GM21529 (cell line): ENCODE data around the gene COMMD7.
"Not testable (repeated sequence)": the region's sequence is repeated elsewhere in the genome, so short reads cannot be mapped to it uniquely, and the experiment has no call there.

Experiments
- ATAC-seq: cut with Tn5 transposase; IDR thresholded peaks from one replicate; pipeline ENCODE4 v1.9.1; 2021; ENCODE audit not compliant: unreplicated experiment

The COMMD7 gene

DNA sequence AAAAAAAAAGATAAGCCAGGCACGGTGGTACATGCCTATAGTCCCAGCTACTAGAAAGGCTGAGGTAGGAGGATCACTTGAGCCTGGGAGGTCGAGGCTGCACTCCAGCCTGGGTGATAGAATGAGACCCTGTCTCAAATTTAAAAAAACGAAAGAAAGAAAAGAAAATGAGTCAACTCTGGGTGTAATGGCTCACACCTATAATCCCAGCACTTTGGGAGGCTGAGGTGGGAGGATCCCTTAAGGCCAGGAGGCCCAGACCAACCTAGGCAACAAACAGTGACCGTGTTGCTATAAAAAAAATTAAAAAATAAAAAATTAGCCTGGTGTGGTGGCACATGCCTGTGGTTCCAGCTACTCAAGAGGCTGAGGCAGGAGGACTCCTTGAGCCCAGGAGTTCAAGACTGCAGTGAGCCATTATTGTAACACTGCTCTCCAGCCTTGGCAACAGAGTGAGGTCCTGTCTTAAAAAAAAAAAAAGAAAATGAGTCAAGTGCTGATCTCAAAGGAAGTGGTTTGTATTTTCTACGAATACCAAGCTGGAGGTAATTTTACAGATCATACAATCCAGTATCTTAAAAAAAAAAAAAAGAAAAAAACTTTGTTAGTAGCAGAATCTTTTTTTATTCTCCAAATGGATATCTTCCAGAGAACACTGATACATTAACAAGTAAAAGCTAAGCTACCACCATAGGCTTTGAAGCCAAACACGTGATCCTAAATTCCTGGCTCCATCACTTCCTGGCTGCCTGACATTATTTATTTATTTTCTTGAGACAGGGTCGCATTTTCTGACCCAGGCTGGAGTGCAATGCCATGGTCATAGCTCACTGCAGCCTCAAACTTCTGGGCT, 5.7 kb downstream of the COMMD7 start:
- no peak for ATAC-seq

DNA sequence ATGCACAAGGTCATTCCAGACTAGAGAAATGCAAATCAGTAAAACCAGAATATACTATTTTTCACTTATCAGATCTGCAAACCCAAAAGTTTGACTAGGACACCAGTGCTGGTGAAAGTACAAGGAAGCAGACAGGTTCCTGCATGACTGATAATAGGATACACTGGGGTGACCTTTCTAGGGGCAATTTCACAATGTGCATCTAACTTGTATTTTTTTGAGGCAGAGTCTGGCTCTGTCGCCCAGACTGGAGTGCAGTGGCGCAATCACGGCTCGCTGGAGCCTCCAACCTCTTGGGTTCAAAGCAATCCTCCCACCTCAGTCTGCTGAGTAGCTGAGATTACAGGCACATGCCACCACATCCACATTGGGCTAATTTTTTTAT, 11.4 kb downstream of the COMMD7 start:
- no peak for ATAC-seq

DNA sequence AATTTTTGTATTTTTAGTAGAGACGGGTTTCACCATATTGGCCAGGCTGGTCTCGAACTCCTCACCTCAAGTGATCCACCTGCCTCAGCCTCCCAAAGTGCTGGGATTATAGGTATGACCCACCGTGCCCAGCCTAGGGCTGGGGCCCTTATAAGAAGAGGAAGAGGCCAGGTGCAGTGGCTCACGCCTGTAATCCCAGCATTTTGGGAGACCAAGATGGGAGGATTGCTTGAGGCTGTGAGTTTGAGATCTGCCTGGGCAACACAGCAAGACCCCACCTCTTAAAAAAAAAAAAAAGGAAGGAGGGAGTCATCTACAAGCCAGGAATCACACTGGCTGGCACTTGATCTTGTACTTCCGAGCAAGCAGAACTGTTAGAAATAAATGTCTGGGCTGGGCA, 13.9 kb downstream of the COMMD7 start:
- not testable (repeated sequence) for ATAC-seq

DNA sequence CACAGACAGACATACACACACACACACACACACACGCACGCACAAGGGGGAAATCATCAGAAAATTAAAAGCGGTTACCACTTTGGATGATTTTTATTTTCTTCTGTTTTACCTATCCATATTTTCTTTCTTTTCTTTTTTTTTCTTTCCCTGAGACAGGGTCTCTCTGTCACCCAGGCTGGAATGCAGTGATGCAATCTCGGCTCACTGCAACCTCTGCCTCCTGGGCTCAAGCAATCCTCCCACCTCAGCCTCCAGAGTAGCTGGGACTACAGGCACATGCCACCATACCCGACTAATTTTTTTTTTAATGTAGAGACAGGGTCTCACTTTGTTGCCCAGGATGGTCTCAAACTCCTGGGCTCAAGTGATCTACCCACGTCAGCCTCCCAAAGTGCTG, 14.8 kb downstream of the COMMD7 start:
- not testable (repeated sequence) for ATAC-seq

DNA sequence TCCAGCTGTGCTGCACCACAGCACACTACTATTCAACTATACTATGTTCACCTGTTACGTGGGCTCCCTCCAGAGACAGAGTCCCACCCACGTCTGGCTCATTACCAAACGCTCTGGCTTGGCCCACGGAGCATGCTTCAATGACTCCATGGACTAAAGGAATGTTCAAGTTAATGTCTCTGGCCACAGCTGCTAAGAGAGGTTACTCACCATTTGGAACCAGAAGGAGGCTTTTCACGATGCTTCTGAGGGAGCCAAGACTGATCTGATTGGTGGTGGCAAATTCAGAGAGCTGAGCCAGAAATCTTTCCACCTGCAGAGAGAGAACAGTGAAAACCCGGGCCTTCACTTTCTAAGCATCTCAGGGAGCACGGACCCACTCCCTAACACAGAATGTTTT, 15.6 kb downstream of the COMMD7 start:
- ATAC-seq, result no peak

DNA sequence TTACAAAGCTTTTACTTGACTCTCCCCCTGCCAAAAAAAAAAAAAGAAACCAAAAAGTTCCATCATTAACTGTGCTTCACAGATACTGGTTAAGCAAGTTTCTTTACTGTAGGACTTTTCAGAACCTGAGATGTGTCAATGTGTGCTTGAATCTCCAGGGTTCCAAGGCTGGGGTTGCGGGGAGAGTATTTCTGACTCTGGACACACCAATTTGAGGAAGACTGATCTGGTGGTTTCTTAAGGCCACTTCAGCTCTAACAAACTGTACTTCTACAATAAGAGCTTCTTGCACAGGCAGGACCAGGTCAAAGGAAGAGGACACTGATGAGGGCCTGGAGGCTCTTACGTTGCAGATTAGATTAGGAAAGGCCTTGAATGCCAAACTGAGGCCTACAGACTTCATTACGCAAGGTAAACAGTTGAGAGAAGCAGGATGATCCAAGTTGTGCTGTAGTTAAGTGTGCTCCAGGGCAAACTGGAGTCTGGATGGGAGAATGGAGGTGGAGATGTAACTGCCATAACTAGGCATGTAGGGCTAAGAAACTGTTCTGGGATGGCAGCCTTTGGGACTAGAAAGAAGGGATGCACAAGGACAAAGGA, 24.4 kb downstream of the COMMD7 start:
- no peak for ATAC-seq

DNA sequence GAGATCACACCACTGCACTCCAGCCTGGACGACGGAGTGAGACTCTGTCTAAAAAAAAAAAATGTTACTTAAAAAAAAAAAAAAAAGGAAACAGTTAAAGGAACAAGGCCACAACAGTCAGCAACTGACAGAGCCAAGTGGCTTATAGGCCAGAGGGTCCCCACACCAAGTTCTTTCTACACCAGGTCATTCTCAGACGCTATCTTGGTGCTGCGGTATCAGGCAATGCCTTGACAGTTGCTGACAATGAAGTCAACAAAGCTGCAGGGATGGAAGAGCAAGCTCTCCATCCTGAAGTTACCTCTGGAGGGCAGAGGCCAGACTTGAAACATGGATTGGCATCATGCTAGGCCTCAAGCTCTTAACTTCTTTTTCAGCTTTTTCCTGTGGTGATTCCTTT, 31.9 kb downstream of the COMMD7 start:
- ATAC-seq, result no peak

DNA sequence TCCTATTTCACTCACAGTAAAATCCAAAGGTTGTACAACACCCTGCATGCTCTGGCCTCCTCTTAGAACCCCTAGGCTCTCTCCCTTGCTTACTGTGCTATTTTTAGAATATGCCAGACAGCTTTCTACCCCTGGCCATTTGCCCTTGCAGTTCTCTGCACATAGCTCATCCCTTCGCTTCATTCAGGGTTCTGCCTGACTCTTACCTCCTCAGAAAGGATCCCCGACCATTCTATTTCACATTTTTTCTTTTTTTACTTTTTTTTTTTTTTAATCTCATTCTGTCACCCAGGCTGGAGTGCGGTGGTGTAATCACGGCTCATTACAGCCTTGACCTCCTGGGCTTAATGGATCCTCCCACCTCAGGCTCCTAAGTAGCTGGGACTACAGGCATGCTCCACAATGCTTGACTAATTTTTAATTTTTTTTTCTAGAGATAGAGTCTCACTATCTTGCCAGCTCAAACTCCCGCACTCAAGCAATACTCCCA, 33.6 kb downstream of the COMMD7 start:
- no peak for ATAC-seq

DNA sequence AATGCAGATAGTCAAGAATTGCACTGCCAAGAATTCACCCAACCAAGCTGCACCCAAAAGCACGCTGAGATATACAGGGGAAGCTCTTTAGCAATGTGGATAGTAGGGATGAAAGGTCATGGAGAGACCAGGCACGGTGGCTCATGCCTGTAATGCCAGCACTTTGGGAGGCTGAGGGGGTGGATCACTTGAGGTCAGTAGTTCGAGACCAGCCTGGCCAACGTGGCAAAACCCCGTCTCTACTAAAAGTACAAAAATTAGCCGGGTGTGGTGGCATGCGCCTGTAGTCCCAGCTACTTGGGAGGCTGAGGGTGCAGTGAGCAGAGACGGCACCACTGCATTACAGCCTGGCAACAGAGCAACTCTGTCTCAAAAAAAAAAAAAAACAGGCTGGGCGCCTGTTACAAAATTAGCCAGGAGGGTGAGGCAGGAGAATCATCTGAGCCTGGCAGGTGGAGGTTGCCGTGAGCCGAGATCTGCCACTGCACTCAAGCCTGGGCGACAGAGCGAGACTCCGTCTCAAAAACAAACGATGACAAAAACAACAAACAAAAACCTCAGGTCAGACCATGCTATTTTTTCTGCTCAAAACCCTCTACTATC, 34.1 kb downstream of the COMMD7 start:
- not testable (repeated sequence) for ATAC-seq

DNA sequence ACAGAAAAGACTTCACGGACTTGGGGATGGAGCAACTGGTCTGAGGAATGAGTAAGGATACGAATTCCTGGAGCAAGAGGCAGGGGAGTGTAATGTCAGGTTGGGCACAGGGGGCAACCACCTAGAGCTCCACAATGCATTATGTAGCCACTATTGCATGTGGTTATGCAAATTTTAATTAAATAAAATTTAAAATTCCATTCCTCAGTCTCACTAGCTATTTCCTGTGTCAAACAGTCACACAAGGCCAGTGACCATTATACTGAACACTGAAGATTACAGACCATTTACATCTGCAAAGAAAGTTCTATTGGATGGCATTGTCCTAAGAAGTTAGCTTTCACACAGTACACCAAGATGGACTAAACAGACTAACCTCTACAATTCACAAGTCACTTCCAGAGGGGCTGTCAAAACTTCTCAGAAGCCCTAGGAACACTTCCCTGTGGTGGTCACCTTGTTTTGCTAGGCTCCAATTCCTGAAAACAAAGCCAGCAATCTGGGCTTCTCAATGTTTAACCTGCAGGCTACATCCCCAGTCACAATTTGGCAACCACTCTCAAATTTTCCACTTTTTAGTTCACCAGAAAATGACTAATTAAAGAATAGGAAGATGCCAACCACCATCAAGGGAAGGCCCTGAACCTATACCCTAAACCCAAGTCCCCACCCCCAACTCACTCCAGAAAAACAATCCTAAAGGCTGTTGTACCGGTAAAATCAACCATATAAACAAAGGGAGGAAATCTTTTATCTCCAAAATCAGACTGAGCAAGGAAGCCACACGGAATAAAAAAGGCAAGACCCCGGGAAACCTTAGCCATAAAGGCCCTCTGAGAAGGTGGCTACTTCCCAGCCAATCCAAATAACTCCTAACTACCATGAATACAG, 35.3 kb downstream of the COMMD7 start:
- ATAC-seq, result no peak

DNA sequence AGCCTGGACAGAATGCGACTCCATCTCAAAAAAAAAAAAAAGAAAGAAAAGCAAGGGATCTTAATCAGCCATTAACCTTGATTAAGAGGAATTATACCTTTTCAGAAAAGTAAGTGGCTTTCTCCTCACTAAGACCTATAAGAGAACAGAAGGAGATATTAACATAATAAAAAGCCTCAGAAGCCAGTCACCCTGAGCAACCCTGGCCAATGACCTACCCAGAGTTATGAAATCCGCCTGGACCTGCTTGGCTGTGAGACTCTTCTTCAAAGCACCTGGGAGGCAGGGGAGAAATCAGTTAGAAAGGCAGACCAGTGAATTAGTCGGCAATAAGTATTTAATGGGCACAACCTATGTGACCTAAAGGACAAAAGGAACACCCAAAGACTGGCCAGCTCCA, 36.8 kb downstream of the COMMD7 start:
- no peak for ATAC-seq

DNA sequence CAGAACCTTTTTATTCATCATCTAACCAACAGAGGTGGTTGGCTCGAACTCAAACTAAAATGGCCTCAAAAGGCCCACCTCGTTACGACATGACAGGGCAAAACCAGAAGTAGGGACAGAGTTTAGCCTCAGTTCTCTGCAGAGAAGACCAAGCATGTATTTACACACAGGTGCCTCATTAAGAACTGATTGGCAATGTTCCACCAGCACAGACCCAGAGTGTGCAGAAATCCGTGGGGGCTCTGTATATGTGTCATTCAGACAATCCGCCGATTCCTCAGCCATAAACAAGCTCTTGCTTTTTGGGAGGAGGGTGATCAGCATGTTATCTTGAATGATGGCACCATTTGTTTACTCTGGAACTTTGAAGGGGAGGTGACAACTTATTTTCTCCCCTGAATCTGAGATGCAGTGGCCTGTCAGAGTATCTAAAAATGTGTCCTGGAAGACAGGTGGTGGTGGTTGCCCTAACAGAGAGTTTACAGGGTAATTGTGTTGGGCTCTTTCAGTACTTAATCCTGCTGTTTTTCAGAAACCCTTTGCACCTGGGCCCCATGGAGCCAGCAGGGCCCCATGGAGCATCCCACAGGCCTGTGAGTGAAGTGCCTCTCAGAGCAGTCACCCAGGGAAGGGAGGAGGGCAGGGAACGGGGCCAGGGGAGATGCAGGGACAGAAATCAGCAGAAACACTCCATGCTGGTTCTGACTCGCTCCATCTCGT, 40.4 kb downstream of the COMMD7 start:
- ATAC-seq, result no peak

DNA sequence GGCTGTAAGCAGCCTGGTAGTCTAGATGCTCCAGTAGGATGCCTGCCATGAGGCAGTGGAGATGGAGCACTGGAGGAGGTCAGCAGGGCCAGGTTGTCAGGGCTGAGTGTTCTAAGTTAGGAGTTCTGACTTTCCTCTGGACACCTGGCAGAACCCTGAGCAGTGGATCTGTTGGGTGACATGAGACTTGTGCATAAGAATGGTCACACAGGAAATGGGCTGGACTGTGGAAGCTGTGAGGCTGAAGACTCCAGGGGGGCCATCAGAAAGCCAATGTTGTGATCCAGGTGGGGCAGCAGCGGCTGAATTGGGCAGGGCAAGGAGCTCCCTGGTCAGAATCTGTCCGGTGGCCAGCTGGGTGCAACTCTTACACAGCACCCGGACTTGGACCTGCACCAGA, 45.7 kb downstream of the COMMD7 start:
- no peak for ATAC-seq

DNA sequence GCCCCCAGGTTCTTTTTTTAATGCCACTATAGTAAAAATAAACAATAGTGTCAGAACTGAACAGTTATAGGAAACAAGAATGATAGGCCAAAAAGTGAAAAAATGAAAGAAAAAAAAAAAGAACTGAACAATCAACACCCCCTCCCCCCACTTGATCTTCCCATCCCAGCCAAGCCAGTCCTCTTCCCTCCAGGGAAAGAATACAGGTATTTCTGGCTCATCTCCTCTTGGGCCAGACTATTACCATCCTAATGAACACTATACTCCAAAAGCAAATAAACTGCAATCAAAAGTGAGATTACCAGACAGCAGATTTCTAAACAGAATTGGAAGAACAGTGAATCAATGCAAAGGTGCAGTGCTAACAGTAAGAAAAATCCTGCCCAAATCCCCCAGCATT, 48.2 kb downstream of the COMMD7 start:
- ATAC-seq, result no peak

DNA sequence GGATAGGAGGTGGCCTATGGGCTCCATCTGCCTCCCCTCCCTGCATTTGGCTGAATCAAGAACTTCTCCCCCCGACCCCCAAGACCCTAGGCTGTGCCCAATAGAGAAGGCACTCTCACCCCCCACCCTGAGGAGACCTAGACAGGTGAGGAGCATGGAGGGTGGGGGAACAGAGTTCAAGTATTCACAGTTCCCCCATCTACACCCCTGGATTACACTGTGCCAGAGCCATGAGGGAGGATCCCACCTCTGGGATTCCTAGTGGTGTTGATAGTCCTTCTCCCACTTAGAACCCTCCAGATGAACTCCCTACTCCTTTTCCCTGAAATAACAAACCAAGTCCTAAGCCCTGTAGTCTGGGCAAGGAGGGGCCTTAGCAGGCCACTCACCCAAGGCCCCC, 54.3 kb downstream of the COMMD7 start:
- not testable (repeated sequence) for ATAC-seq

DNA sequence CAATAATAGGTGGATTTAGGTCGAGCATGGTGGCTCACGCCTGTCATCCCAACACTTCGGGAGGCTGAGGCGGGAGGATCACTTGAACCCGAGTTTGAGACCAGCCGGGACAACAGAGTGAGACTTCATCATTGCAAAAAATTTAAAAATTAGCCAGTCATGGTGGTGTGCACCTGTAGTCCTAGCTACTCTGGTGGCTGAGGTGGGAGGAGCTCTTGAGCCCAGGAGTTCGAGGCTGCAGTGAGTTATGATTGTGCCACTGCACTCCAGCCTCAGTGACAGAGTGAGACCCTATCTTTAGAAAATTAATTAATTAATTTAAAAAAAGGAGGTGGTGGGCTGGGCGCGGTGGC, 56.1 kb downstream of the COMMD7 start:
- ATAC-seq, result no peak

DNA sequence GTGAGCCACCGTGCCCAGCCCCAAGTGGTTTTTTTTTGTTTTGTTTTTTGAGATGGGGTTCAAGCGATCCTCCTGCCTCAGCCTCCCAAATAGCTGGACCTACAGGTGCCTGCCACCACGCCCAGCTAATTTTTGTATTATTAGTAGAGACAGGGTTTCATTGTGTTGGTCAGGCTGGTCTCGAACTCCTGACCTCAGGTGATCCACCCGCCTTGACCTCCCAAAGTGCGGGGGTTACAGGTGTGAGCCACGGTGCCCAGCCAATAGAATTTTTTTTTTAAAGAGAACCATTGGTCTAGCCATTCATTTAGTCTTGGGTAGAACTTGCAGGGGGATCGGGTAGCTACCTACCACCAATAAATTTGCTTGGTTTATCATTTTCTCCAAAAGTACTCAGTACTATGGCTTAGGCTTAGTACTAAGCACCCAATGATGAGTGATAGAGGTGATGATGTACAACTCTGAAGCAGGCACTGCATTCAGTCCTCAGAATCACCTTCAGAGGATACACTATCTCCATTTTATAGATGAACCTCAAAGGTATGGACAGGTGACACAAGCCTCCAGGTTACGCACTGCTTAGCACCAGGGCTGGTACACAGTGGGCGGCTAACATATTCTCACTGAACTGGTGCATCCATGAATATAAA, 56.6 kb downstream of the COMMD7 start:
- ATAC-seq, result no peak

DNA sequence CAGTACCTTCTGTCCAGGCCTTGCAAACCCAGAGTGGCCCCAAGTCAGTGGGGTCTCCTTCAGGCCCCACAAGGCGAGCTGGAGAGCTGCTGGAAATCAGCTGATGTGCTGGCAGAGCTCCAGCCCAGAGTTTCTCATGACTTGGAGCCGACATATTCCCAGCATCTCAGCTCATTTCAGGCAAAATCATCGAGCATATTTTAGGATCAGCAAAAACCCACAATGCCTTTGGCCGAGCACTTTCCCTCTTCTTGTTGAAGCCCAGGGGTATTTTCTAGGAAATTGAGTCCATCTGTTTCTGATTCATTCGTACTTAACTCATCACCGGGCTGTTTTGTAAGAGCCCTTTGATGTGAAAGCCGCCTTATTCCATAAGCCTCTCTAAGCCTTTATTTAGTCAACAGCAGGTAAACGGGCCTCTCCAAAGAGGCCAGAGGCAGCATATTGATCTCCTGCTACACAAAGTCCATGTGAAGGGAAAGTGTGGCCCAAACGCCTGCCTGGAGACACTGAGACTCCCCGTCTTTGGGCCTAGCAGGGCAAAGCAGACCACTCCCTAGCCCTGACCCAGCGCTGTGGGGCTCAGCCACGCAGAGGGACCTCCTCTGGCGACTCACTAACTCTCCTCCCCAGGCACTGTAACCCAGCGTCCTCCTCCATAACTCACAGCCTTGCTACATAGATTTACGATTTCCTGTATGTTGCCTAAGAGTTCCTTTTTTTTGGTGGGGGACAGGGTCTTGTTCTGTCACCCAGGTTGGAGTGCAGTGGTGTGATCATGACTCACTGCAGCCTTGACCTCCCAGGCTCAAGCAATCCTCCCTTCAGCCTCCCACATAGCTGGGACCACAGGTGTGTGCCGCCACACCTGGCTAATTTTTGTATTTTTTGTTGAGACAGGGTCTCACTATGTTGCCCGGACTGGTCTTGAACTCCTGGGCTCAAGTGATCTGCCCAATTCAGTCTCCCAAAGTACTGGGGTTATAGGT, 57.4 kb downstream of the COMMD7 start:
- no peak for ATAC-seq

DNA sequence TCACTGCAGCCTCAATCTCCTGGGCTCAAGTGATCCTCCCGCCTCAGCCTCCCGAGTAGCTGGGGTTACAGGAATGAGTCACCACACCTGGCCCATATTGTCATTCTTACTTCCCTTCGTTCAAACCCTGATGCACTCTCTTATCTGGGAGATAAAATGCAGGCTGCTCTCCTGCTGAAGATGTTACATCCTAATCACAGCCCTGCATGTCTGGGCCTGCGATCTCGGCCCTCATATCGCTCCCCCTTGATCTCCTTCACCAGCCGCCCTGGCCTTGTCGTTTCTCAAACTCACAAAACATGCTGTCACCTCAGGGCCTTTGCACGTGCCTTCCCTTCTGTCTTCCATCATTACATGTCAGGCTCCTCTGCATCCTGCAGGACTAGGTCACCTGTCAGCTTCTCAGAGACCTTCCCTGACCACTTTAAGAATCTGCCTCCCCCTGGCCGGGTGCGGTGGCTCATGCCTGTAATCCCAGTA, 60.7 kb downstream of the COMMD7 start:
- no peak for ATAC-seq
